HG03432 (cell line): Measurements from ENCODE around the gene BPIFB4.
"Not testable (repeated sequence)": the region's sequence is repeated elsewhere in the genome, so short reads cannot be mapped to it uniquely, and the experiment has no call there.

Experiments used
- ATAC-seq: cut with Tn5 transposase; IDR thresholded peaks from one replicate; pipeline ENCODE4 v1.9.1; 2021; ENCODE audit warnings: mild to moderate bottlenecking, moderate library complexity; ENCODE audit not compliant: unreplicated experiment

Gene BPIFB4

GRCh38 chr20:33113387-33113908, 34.0 kb downstream of the BPIFB4 start:
- ATAC-seq, result no peak

GRCh38 chr20:33115501-33115900, 36.1 kb downstream of the BPIFB4 start:
- ATAC-seq, result not testable (repeated sequence)

- ATAC-seq, result no peak
Observed at GRCh38 chr20:33119725-33120720, 40.6 kb downstream of the BPIFB4 start.

GRCh38 chr20:33120934-33121333, 41.5 kb downstream of the BPIFB4 start:
- ATAC-seq, result no peak

GRCh38 chr20:33122297-33122696, 42.9 kb downstream of the BPIFB4 start:
- ATAC-seq, result not testable (repeated sequence)

GRCh38 chr20:33124261-33124660, 44.8 kb downstream of the BPIFB4 start:
- no peak for ATAC-seq

GRCh38 chr20:33124994-33125393, 45.6 kb downstream of the BPIFB4 start:
- no peak for ATAC-seq

- no peak for ATAC-seq
Observed at GRCh38 chr20:33125983-33126382, 46.5 kb downstream of the BPIFB4 start.

GRCh38 chr20:33127422-33128097, 48.1 kb downstream of the BPIFB4 start:
- no peak for ATAC-seq

- ATAC-seq, result no peak
Observed at GRCh38 chr20:33130568-33131061, 51.2 kb downstream of the BPIFB4 start.

- ATAC-seq, result no peak
Observed at GRCh38 chr20:33131949-33132473, 52.6 kb downstream of the BPIFB4 start.

- no peak for ATAC-seq
Observed at GRCh38 chr20:33132513-33133372, 53.3 kb downstream of the BPIFB4 start.

GRCh38 chr20:33133373-33133941, 54.0 kb downstream of the BPIFB4 start:
- no peak for ATAC-seq

GRCh38 chr20:33137195-33137594, 57.8 kb downstream of the BPIFB4 start:
- ATAC-seq, result no peak

- ATAC-seq, result no peak
Observed at GRCh38 chr20:33139467-33139866, 60.0 kb downstream of the BPIFB4 start.

- ATAC-seq, result no peak
Observed at GRCh38 chr20:33145521-33145920, 66.1 kb downstream of the BPIFB4 start.

- ATAC-seq, result no peak
Observed at GRCh38 chr20:33147299-33147698, 67.9 kb downstream of the BPIFB4 start.

GRCh38 chr20:33148040-33148439, 68.6 kb downstream of the BPIFB4 start:
- no peak for ATAC-seq

GRCh38 chr20:33154252-33154651, 74.8 kb downstream of the BPIFB4 start:
- ATAC-seq, result no peak
